Measurements from ENCODE around the gene DLG3.

GRCh38 chrX:70445951-70446350 lies 1.3 kb downstream of the DLG3 start:
- no peak for TF ChIP-seq CTCF (IDR thresholded peaks at IDR 0.05; ENCODE audit: low read depth, low read length)
- TF ChIP-seq EZH2phosphoT487 (IDR thresholded peaks at IDR 0.05; ENCODE audit: low read depth): no peak

All from OCI-LY3 (cell line).